Tibial nerve (tissue), 4 donors: Measurements from ENCODE around the gene USHBP1. TPM values are rescaled to one million over a fixed set of nuclear protein-coding genes. Genes with fewer than 3 reads are reported as not detected.

Source experiments
- DNase-seq, 2 donors: peaks; one replicate each; pipeline ENCODE4 v3.0.0-alpha.2; 2019; ENCODE audit warnings: low spot score in 2 of 2
- H3K27ac ChIP-seq, 4 donors: fragments of 200-600 bp; sonication (generic) in 3 of 4; one replicate each; pipeline ENCODE4 v1.5.1; 2017 to 2019; ENCODE audit warnings: mild to moderate bottlenecking in 1 of 4
- H3K27me3 ChIP-seq, 2 donors: fragments of 200-600 bp; sonication (generic) in 1 of 2; one replicate each; pipeline versions ENCODE4 v1.5.1 to v1.6.0; 2017 to 2019
- H3K36me3 ChIP-seq, 3 donors: fragments of 200-600 bp; sonication (generic); one replicate each; pipeline ENCODE4 v1.5.1; 2018 to 2019
- H3K4me1 ChIP-seq, 4 donors: fragments of 200-600 bp; sonication (generic) in 3 of 4; one replicate each; pipeline ENCODE4 v1.5.1; 2017 to 2019
- H3K4me3 ChIP-seq, 4 donors: fragments of 200-600 bp; sonication (generic) in 3 of 4; one replicate each; pipeline ENCODE4 v1.5.1; 2017 to 2019; ENCODE audit warnings: mild to moderate bottlenecking in 1 of 4, moderate library complexity in 1 of 4
- H3K9me3 ChIP-seq, 4 donors: fragments of 200-600 bp; sonication (generic) in 3 of 4; one replicate each; pipeline ENCODE4 v1.5.1; 2017 to 2019
- CTCF ChIP-seq, 5 experiments: fragments of 200-600 bp in 3 of 5; fragments of 450-650 bp in 2 of 5; sonication (generic) in 3 of 5; IDR thresholded peaks; one replicate each; pipeline ENCODE4 v1.5.1; 2016 to 2019; ENCODE audit warnings: antibody characterized with exemption in 5 of 5, mild to moderate bottlenecking in 3 of 5, moderate library complexity in 2 of 5
- EP300 ChIP-seq, 2 donors: sonication (generic); formaldehyde crosslinking; IDR thresholded peaks; one replicate each; pipeline ENCODE4 v1.6.1; 2017; ENCODE audit warnings: antibody characterized with exemption in 2 of 2, mild to moderate bottlenecking in 1 of 2
- POLR2A ChIP-seq, 2 donors: fragments of 450-650 bp; IDR thresholded peaks; one replicate each; pipeline ENCODE4 v1.6.1; 2017; ENCODE audit warnings: antibody characterized with exemption in 2 of 2, mild to moderate bottlenecking in 2 of 2, moderate library complexity in 2 of 2
- WGBS, 2 donors: methylation state at CpG; one replicate each; pipeline ENCODE4 v1.1.5; 2018; 5-methylcytosine and 5-hydroxymethylcytosine counted together
- total RNA-seq, 4 donors: library from RNA; depleted of rRNA; stranded (reverse); fragments of >200 nt; gene quantifications; one replicate each; pipeline ENCODE4 v1.1.0, GENCODE V29; 2016

The USHBP1 gene
- total RNA-seq, 4 donors from 2014 or later = 3.1 to 29.4 (median 17.5) TPM

GRCh38 chr19:17259118-17259780 is 5.3 kb downstream of the USHBP1 start:
- H3K4me3 ChIP-seq = no peak overlapping the region
- TF ChIP-seq EP300 (IDR thresholded peaks at IDR 0.05) (no peak), POLR2A (IDR thresholded peaks at IDR 0.05) (no peak), CTCF (IDR thresholded peaks at IDR 0.05) (no peak)
- DNase-seq = no peak
- WGBS, 2 donors = 91 to 92% methylated on average over 9 of the region's 9 CpGs
- peaks cover 0 to 16% (median 0%) of the 10 kb centered on the region in 4 donors for H3K9me3 ChIP-seq
- peaks cover 0 to 2% (median 0%) of the 10 kb centered on the region in 4 donors for H3K4me1 ChIP-seq
- H3K36me3 ChIP-seq = no peaks in the 10 kb centered on the region
- H3K27ac ChIP-seq = no peak overlapping the region
- H3K27me3 ChIP-seq = no peaks in the 10 kb centered on the region

- no peak overlapping the region for H3K27ac ChIP-seq
- 82 to 92% methylated on average over 3 of the region's 3 CpGs for WGBS, 2 donors
- TF ChIP-seq EP300 (IDR thresholded peaks at IDR 0.05) (no peak), POLR2A (IDR thresholded peaks at IDR 0.05) (no peak), CTCF (IDR thresholded peaks at IDR 0.05) (no peak)
- peaks cover 0 to 2% (median 0%) of the 10 kb centered on the region in 4 donors for H3K4me1 ChIP-seq
- no peaks in the 10 kb centered on the region for H3K27me3 ChIP-seq
- DNase-seq = no peak
- H3K9me3 ChIP-seq = peaks cover 0 to 16% (median 0%) of the 10 kb centered on the region in 4 donors
- no peak overlapping the region for H3K4me3 ChIP-seq
- H3K36me3 ChIP-seq = no peaks in the 10 kb centered on the region
These were observed 8.4 kb downstream of the USHBP1 start for GRCh38 chr19:17256130-17256529.

GRCh38 chr19:17255150-17255621 is 9.4 kb downstream of the USHBP1 start:
- Histone ChIP-seq H3K9me3 (peaks cover 0 to 16% (median 0%) of the 10 kb centered on the region in 4 donors), H3K4me3 (no peak overlapping the region), H3K27ac (no peak overlapping the region), H3K36me3 (no peaks in the 10 kb centered on the region), H3K27me3 (no peaks in the 10 kb centered on the region), H3K4me1 (no peaks in the 10 kb centered on the region)
- no peak for DNase-seq
- TF ChIP-seq CTCF (IDR thresholded peaks at IDR 0.05) = no peak
- WGBS, 2 donors = 67 to 79% methylated on average over 18 of the region's 18 CpGs

GRCh38 chr19:17254636-17255035 is 9.9 kb downstream of the USHBP1 start:
- WGBS, 2 donors = 83 to 86% methylated on average over 10 of the region's 10 CpGs
- H3K4me3 ChIP-seq = no peak overlapping the region
- peaks cover 0 to 11% (median 0%) of the 10 kb centered on the region in 4 donors for H3K9me3 ChIP-seq
- no peak for TF ChIP-seq POLR2A (IDR thresholded peaks at IDR 0.05)
- TF ChIP-seq EP300 (IDR thresholded peaks at IDR 0.05) = no peak
- TF ChIP-seq CTCF (IDR thresholded peaks at IDR 0.05) = no peak
- H3K4me1 ChIP-seq = no peaks in the 10 kb centered on the region
- no peak for DNase-seq
- H3K27me3 ChIP-seq = no peaks in the 10 kb centered on the region
- H3K36me3 ChIP-seq = no peaks in the 10 kb centered on the region
- H3K27ac ChIP-seq = no peak overlapping the region

DNA sequence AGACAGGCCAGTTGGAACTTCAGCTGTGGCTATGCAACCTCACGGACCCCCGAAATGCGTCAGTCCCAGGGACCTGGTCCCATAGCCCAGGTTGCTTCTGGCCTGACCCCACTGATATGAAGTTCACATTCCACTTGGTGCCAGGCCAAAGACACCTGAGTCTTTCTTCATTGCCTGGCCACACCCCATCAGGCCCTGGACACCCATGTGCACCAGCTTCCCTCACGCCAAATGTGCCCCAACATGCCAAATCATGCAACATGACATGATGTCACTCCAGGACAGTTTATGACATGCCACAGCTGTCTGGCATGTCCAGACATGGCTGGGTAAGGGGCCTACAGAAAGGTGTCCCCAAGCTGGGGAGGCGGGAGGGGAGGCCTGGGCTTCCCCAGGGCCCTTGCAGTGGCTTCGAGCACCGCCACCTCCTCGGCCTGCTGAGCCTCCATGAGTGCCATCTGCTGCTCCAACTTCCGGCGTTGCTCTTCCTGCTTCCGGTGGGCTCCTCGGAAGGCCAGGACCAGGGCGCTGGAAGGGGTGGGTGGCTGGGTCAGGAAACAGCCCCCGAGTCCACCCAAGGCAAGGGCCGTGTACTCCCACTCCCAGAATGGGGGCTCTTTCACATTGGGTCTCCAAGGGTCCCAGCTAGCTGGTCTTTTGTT is 14.5 kb downstream of the USHBP1 start:
- no peak for DNase-seq
- Histone ChIP-seq H3K36me3 (no peaks in the 10 kb centered on the region), H3K4me3 (no peak overlapping the region), H3K4me1 (peaks cover 0 to 34% (median 15%) of the 10 kb centered on the region in 4 donors), H3K27ac (no peak overlapping the region), H3K27me3 (no peaks in the 10 kb centered on the region), H3K9me3 (no peaks in the 10 kb centered on the region)
- 83 to 91% methylated on average over 10 to 13 of the region's 15 CpGs for WGBS, 2 donors
- TF ChIP-seq POLR2A (IDR thresholded peaks at IDR 0.05) (no peak), CTCF (IDR thresholded peaks at IDR 0.05) (no peak), EP300 (IDR thresholded peaks at IDR 0.05) (no peak)
